Stimulated activated CD8-positive, alpha-beta memory T cell treated with anti-CD3 and anti-CD28 coated beads, Interleukin-15, amount 100 ng/mL, for 4 hours (primary cell): Measurements from ENCODE around the gene TPRG1.

Source experiments
- DNase-seq, 2 donors: peaks; one replicate each; pipeline ENCODE4 v3.0.0-alpha.2; 2020; ENCODE audit warnings: low read depth in 2 of 2

TPRG1 gene

DNA sequence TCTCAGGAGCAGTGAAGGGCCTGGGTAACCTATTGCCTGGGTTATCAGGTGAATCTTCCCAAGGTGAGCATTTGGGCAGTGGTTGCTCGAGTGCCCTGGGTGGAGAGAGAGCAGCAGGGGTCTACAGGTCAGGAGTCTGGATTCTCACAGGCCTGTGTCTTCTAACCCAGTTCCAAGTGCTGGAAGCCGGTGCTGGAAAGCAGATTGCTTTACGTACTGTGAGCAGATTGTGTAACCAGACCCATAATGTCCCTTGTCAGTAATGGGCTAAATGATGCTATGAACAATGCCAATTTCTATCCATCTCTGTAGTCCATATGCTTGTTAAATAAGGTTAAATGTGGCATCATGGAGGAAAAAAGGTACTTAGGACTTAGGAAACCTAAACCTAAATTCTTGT lies 106.5 kb downstream of the TPRG1 start:
- no peak for DNase-seq

- no peak for DNase-seq
Measured at GRCh38 chr3:189282189-189282588, 110.4 kb downstream of the TPRG1 start.

DNA sequence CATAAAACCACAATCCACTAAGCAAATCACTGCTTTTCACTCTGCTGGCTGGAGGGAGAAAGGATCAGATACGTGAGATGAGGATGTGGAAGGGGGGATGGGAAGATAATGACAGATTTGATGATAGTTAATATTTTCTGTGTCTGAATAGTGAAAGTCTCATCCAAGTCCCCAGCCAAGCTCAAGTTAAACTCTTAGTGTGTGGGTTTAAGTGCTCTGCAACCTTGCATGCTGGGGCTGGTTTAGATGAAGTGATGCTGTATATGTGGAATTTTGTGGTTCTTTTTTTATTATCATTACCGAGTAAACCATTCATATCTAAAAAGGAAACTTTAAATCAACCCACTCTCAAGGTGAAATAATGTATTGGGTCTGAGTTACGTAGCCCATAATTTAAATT lies 111.0 kb downstream of the TPRG1 start:
- DNase-seq = no peak

- no peak for DNase-seq
Measured at GRCh38 chr3:189286188-189286587, 114.4 kb downstream of the TPRG1 start.

- no peak for DNase-seq
Measured at GRCh38 chr3:189286916-189287315, 115.1 kb downstream of the TPRG1 start.

GRCh38 chr3:189288348-189289235 lies 116.8 kb downstream of the TPRG1 start:
- DNase-seq = no peak

GRCh38 chr3:189289251-189289650 lies 117.5 kb downstream of the TPRG1 start:
- DNase-seq = no peak

- no peak for DNase-seq
Measured at GRCh38 chr3:189292667-189293484, 121.1 kb downstream of the TPRG1 start.

DNA sequence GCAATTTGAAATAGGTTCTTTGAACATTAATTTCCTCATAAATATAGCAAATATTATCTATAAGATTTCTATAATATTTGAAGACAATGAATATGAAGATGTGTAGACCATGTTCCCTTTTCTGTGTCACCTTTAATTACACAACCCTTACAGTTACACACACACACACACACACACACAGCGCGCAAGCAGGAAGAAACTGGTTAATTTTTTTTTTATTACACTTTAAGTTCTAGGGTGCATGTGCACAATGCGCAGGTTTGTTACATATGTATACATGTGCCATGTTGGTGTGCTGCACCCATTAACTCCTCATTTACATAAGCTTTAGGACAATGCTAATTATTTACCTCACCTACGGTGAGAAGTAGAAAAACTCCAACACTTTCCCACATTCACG lies 122.9 kb downstream of the TPRG1 start:
- no peak for DNase-seq

GRCh38 chr3:189295089-189295488 lies 123.3 kb downstream of the TPRG1 start:
- no peak for DNase-seq

- no peak for DNase-seq
Measured at GRCh38 chr3:189297932-189298331, 126.2 kb downstream of the TPRG1 start.

GRCh38 chr3:189298469-189299375 lies 127.0 kb downstream of the TPRG1 start:
- DNase-seq = no peak

DNA sequence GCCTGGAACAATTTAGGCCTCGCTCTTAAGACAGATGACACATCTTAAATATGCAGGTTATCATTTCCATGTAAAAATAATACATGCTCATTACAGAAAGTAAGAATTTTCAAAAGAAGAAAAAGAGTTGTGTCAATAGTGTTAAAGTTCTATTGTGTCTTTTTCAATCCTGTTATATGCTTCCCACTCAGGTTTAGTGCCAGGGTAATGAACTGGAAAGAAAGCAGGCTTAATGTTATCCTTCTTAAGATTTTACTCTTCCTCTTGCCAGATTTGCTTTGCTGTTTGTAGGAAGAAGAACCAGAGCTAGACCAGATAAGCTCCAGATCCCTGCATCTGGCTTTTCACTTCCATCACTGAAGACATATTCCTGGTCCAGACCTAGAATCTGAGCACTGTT lies 128.6 kb downstream of the TPRG1 start:
- no peak for DNase-seq

GRCh38 chr3:189301479-189301878 lies 129.7 kb downstream of the TPRG1 start:
- no peak for DNase-seq

DNA sequence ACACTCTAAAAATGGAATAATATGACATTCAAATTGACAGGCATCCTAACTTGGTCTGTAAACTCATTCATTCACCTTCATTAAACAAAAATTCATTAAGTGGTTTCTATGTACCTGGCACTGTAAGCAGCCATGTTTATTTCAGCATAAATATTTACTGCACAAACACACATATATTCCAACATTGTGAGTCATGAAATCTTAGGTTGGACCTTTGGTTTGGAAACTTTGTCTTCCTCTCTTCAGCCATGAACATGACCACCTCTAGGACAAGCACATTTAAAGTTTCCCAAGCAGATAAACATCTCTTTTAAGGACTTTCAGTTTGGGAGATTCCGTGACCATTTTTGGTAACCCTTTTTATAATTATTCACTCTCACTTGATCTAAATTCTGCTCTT lies 131.8 kb downstream of the TPRG1 start:
- no peak for DNase-seq

- no peak for DNase-seq
Measured at GRCh38 chr3:189304465-189305351, 132.9 kb downstream of the TPRG1 start.

- no peak for DNase-seq
Measured at GRCh38 chr3:189305412-189305811, 133.6 kb downstream of the TPRG1 start.

DNA sequence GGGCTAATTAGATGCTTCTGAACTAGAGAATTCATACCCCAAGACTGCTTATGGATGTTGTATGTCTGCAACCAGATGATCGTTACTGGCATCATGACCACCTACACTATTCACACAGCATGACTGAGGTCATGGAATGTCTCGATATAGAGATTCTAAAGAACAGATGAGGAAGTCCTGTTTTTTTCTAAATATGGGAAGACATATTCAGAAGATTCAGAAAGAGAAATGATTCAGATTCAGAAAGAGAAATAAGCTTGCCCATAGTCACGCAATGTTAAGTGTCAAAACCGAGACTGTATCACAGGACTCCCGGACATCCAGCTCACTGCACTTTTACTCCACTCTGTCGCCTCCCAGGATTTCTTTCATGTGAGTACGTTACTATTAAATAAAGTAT lies 136.2 kb downstream of the TPRG1 start:
- DNase-seq = no peak

DNA sequence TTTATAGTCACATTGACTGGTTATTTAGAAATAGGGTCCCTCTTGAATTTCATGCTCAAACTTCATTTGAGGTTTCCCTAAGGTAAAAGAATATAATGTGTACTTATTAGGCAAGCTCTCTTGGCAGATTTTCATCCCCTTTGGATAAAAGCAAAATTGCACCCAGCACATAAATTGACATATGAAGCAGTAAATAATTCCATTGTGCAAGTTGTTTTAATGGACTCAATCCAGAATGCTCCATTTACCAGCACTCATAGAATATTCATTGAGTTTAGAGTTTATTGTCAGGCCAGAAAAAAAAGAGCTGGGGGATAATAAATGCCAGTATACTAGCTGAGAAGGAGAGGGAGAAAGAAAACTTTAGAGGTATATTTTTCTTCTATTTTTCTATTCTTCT lies 136.8 kb downstream of the TPRG1 start:
- DNase-seq = no peak

DNA sequence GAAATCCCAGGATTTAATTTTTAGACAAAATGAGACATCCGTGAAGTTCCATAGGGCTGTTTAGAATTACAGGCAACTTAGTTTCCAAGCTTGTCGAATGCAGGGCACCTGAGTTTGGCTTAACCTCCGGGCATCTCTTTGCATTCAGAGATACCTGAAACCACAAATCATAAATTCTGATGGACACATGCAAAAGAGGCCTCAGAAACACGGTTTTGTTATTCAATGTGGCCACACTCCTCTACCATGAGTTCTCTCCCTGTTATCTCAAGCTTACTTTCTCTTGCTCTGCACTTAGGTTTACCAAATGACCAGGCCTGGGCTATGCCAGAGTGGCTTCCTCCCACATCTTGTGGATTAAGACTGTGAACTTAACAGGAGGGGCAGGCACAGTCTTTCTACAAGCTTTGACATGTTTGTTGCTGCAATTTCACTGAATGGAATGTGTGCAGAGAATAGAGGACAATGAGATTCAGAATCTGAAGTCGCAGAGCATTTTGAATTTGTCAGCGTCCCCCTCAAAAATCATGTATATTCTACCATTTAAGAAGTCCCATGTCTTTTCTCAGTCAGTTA lies 137.7 kb downstream of the TPRG1 start:
- DNase-seq = no peak

DNA sequence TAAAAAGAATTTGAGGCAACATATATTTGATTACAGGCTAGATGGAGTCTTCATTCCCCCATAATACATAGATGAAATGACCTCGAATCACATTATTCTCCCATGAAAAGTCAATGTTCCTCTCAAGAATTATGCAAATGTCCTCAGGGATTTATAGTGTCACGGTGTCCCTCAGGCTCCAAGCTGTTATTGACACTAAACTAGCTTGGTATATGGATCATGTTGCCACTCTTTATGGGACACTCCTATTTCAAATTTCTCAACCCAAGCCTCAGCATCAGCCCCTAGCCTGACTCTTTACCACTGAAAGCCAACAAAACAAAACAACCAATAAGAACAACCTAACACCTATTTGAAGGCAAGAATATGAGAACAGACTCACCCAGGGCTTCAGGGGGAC lies 139.8 kb downstream of the TPRG1 start:
- no peak for DNase-seq
